CD4-positive, CD25-positive, alpha-beta regulatory T cell (primary cell): ENCODE measurements around the gene CEBPZOS. TPM values are rescaled to one million over a fixed set of nuclear protein-coding genes. Genes with fewer than 3 reads are reported as not detected.
"Not testable (repeated sequence)": the region's sequence is repeated elsewhere in the genome, so short reads cannot be mapped to it uniquely, and the experiment has no call there.

Experiments
- ATAC-seq, 2 donors: fragments of 150-1000 bp; cut with Tn5 transposase; one replicate each; pipeline ENCODE4 v1.10.0; 2021; ENCODE audit warnings: low read depth in 2 of 2, moderate number of reproducible peaks in 2 of 2, moderate library complexity in 1 of 2
- DNase-seq, 3 donors: peaks; one replicate each; pipeline versions ENCODE4 v3.0.0 to v3.0.0-alpha.2; 2012 to 2022; ENCODE audit warnings: mixed read lengths in 1 of 3
- H3K27ac ChIP-seq: one replicate; pipeline ENCODE4 v1.7.0; 2013; ENCODE audit warnings: mild to moderate bottlenecking, low read length; ENCODE audit not compliant: insufficient read depth, poor library complexity, severe bottlenecking
- H3K27me3 ChIP-seq: one replicate; pipeline ENCODE4 v1.7.0; 2013; ENCODE audit warnings: low read length; ENCODE audit not compliant: control insufficient read depth, insufficient read depth
- H3K36me3 ChIP-seq: one replicate; pipeline ENCODE4 v1.7.0; 2013; ENCODE audit warnings: mild to moderate bottlenecking, low read length, moderate library complexity; ENCODE audit not compliant: control insufficient read depth, insufficient read depth
- H3K4me1 ChIP-seq: 2 replicates; pipeline ENCODE4 v1.7.0; 2013; ENCODE audit warnings: mild to moderate bottlenecking, low read length; ENCODE audit not compliant: insufficient read depth, control insufficient read depth, poor library complexity, severe bottlenecking
- H3K4me3 ChIP-seq: one replicate; pipeline ENCODE4 v1.7.0; 2013; ENCODE audit warnings: low read depth, mild to moderate bottlenecking, low read length, moderate library complexity
- H3K9me3 ChIP-seq, 2 experiments: 1 replicate in 1 of 2; 2 replicates in 1 of 2; pipeline ENCODE4 v1.7.0; 2013; ENCODE audit warnings: low read length in 2 of 2, mild to moderate bottlenecking in 1 of 2, moderate library complexity in 1 of 2; ENCODE audit not compliant: control insufficient read depth in 2 of 2
- H3K27ac Mint-ChIP-seq, 3 donors: one replicate each; pipeline ENCODE4 v1.8.0; 2020 to 2022; ENCODE audit warnings: mild to moderate bottlenecking in 3 of 3, mixed read lengths in 3 of 3, moderate library complexity in 2 of 3
- H3K27me3 Mint-ChIP-seq: one replicate; pipeline ENCODE4 v1.8.0; 2022; ENCODE audit warnings: mild to moderate bottlenecking, mixed read lengths
- H3K36me3 Mint-ChIP-seq: one replicate; pipeline ENCODE4 v1.8.0; 2020; ENCODE audit warnings: mixed read lengths
- H3K4me1 Mint-ChIP-seq, 4 donors: one replicate each; pipeline ENCODE4 v1.8.0; 2020 to 2022; ENCODE audit warnings: mixed read lengths in 4 of 4, mild to moderate bottlenecking in 1 of 4
- H3K4me3 Mint-ChIP-seq, 4 donors: one replicate each; pipeline ENCODE4 v1.8.0; 2020 to 2022; ENCODE audit warnings: mild to moderate bottlenecking in 4 of 4, mixed read lengths in 4 of 4, moderate library complexity in 3 of 4
- H3K9me3 Mint-ChIP-seq, 7 donors: one replicate each; pipeline ENCODE4 v1.8.0; 2020 to 2022; ENCODE audit warnings: mixed read lengths in 7 of 7, mild to moderate bottlenecking in 3 of 7, moderate library complexity in 2 of 7
- polyA plus RNA-seq, 4 donors: library from polyadenylated mRNA; unstranded; fragments of 300-500 nt; fragmentation: Illumina TruSeq; gene quantifications; one replicate each; pipeline ENCODE4 v1.2.3, GENCODE V29; 2021
- total RNA-seq: library from RNA; stranded (reverse); gene quantifications from one replicate; pipeline ENCODE4 v1.2.3, GENCODE V29; 2022

The CEBPZOS gene
- total and polyA plus RNA-seq, 5 donors from 2014 or later = 24.8 to 37.7 (median 33.1) TPM

DNA sequence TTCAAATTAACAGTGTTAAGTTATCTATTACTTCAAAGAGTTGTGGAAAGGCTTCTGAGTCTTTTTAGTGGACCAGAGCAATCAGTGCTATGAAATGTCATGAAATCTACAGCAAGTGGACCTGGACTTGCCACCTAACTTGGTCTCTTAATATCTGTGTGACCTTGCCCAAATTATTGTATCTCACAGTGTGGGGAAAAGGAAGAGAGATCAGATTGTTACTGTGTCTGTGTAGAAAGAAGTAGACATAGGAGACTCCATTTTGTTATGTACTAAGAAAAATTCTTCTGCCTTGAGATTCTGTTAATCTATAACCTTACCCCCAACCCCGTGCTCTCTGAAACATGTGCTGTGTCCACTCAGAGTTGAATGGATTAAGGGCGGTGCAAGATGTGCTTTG, 28.8 kb downstream of the CEBPZOS start:
- H3K27ac Mint-ChIP-seq = not testable (repeated sequence)

DNA sequence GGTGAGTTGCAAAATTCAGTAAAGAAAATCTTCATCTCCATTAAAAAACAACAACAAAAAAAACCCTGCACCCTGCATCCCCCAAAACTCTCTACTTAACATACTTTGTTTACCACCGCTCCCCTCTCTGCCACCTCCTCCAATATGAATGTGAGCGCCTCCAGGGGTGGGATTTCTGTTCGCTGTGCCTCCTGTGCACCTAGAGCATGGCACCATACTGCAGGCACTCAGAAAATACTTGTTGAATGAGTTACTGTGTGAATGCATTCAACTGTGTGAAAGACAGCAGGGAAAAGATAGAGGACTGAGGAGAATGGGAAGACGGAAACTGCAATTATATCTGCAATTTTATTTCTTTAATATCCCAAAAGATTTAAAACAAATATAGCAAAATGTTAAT, 30.6 kb downstream of the CEBPZOS start:
- no peak for DNase-seq
- ATAC-seq = no peak
- peaks cover 49% of the 10 kb centered on the region for H3K36me3 ChIP-seq
- H3K4me1 ChIP-seq = peaks cover 42% of the 10 kb centered on the region
- H3K4me1 Mint-ChIP-seq = peaks cover 27 to 61% (median 46%) of the 10 kb centered on the region in 4 donors
- H3K9me3 ChIP-seq = no peaks in the 10 kb centered on the region
- H3K36me3 Mint-ChIP-seq = peaks cover 34% of the 10 kb centered on the region
- H3K27ac Mint-ChIP-seq = no peak overlapping the region
- H3K27ac ChIP-seq = no peak overlapping the region
- no peaks in the 10 kb centered on the region for H3K27me3 Mint-ChIP-seq
- peak overlapping the region in 2 of 4 donors; percentile 3 to 6 for H3K4me3 Mint-ChIP-seq
- H3K9me3 Mint-ChIP-seq = no peaks in the 10 kb centered on the region
- no peak overlapping the region for H3K4me3 ChIP-seq
- H3K27me3 ChIP-seq = no peaks in the 10 kb centered on the region

More for the DNA sequence above, 28.8 kb downstream of the CEBPZOS start:
- H3K27me3 ChIP-seq, ATAC-seq, H3K27me3 Mint-ChIP-seq, H3K27ac ChIP-seq, H3K9me3 Mint-ChIP-seq, DNase-seq, H3K9me3 ChIP-seq: not testable (repeated sequence)
- peak overlapping the region; percentile 34 for H3K4me3 ChIP-seq
- H3K36me3 ChIP-seq = peaks cover 64% of the 10 kb centered on the region
- H3K4me3 Mint-ChIP-seq = peak overlapping the region in 2 of 4 donors; percentile 42 to 52
- H3K4me1 ChIP-seq = peaks cover 32% of the 10 kb centered on the region
- H3K4me1 Mint-ChIP-seq = peaks cover 27 to 61% (median 46%) of the 10 kb centered on the region in 4 donors
- H3K36me3 Mint-ChIP-seq = peaks cover 48% of the 10 kb centered on the region

DNA sequence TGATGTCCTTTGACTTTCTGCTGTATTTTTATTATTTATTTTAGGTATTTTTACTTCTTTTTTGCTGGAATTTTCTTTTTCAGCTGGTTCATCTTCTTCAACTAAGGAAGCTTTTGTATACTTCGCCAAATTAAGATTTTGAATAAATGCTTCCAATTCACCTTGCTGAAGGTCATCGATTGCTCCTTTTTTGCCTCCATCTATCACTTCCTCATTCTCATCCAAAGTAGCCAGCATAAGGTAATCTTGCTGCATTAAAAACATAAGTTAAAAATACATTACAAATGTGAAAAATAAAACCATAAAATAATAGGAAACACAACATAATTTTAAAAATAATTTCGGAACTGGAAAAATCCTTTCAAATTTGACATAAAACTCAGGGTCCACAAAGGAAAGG, 32.5 kb downstream of the CEBPZOS start:
- Mint-ChIP-seq H3K27ac (no peak overlapping the region), H3K27me3 (no peaks in the 10 kb centered on the region), H3K36me3 (peaks cover 21% of the 10 kb centered on the region), H3K9me3 (no peaks in the 10 kb centered on the region), H3K4me1 (peaks cover 17 to 47% (median 33%) of the 10 kb centered on the region in 4 donors), H3K4me3 (no peak overlapping the region)
- Histone ChIP-seq H3K4me1 (peaks cover 54% of the 10 kb centered on the region), H3K4me3 (peak overlapping the region; percentile 98), H3K36me3 (peaks cover 32% of the 10 kb centered on the region), H3K27me3 (no peaks in the 10 kb centered on the region), H3K9me3 (no peaks in the 10 kb centered on the region), H3K27ac (no peak overlapping the region)
- ATAC-seq (no peak), DNase-seq (no peak)

DNA sequence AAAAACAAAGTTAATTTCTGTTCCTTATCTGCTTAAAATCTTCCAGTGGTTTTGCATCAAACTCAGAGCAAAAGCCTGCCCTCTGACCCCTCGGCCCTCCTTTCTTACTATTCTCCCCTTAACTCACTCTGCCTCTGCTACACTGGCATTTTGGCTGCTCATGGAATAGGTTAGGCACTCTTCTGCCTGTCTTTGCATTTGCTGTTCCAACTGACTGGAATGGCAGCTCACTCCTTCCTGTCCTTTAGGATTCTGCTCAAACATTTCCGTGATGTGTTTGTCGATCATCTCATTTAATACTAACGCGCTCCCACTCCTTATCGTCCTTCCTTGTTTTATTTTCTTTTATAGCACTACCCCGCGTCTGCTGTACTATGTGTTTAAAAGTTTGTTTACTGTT, 34.3 kb downstream of the CEBPZOS start:
- H3K36me3 ChIP-seq = peaks cover 29% of the 10 kb centered on the region
- Mint-ChIP-seq H3K9me3 (no peaks in the 10 kb centered on the region), H3K36me3 (peaks cover 24% of the 10 kb centered on the region), H3K27ac (no peak overlapping the region), H3K4me1 (peaks cover 3 to 48% (median 33%) of the 10 kb centered on the region in 4 donors), H3K27me3 (no peaks in the 10 kb centered on the region), H3K4me3 (no peak overlapping the region)
- peak overlapping the region; percentile 98 for H3K4me3 ChIP-seq
- no peaks in the 10 kb centered on the region for H3K27me3 ChIP-seq
- peak overlapping the region; percentile 92 for H3K27ac ChIP-seq
- no peak for ATAC-seq
- H3K4me1 ChIP-seq = peaks cover 49% of the 10 kb centered on the region
- DNase-seq = no peak
- no peaks in the 10 kb centered on the region for H3K9me3 ChIP-seq

DNA sequence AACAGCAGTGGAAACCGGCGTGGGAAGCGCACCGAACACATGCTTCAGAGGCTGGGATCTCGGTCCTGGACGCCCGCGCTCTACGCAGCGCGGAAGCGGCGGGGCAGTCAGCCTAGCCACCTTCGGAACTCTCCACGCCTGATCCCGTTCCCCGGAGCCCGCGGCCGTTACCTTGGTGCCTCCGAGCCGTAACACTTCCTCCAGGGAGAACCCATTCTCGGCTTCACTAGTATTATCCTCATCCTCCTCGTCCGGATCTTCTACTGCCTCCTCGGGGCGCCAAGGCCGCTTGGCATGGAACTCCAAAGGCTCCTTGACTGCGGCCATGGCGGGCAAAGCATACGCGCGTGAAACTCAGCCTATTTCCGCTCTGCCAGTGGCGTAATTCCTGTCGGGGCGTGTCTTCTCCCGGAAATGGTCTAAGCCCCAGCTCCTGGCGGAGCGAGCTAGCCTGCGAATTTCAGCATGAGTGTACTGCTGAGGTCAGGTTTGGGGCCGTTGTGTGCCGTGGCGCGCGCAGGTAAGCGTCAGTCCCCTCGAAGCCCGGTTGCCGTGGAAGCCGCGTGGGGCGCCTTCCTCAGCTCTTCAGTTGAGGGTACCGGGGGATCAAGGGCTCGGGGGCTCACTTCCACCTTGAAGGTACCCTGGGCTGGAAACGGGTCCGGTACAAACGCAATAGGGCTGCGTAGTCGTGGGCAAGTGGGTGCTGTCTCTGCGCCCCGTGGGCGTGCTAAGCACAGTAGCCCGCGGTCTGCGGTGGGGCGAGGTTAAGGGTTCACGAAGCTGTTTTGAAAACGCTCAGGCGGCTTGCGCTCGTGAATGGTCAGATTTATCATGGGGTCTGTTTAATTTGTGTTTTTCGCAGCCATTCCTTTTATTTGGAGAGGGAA, 35.2 kb downstream of the CEBPZOS start, which contains the start of the genes CEBPZ and NDUFAF7:
Gene CEBPZ, minus strand, starts transcription at position 356 of the 890 bp plus-strand sequence. Its CDS starts 29 bp downstream, at position 327.
Gene NDUFAF7, plus strand, starts transcription at position 418 of the 890 bp plus-strand sequence. Its CDS starts 48 bp downstream, at position 466.
- Histone ChIP-seq H3K27me3 (no peaks in the 10 kb centered on the region), H3K27ac (peak within 1 kb of the TSS; percentile 92), H3K4me3 (peak within 1 kb of the TSS; percentile 98), H3K36me3 (peaks cover 25% of the 10 kb centered on the region), H3K4me1 (peaks cover 45% of the 10 kb centered on the region), H3K9me3 (no peaks in the 10 kb centered on the region)
- ATAC-seq (peak; percentile 92 to 93), DNase-seq (peak; percentile 84 to 91 (median 85))
- no peak within 1 kb of the TSS for H3K4me3 Mint-ChIP-seq
- H3K9me3 Mint-ChIP-seq = no peaks in the 10 kb centered on the region
- no peaks in the 10 kb centered on the region for H3K27me3 Mint-ChIP-seq
- peaks cover 9 to 42% (median 30%) of the 10 kb centered on the region in 4 donors for H3K4me1 Mint-ChIP-seq
- H3K36me3 Mint-ChIP-seq = peaks cover 29% of the 10 kb centered on the region
- H3K27ac Mint-ChIP-seq = no peak within 1 kb of the TSS

DNA sequence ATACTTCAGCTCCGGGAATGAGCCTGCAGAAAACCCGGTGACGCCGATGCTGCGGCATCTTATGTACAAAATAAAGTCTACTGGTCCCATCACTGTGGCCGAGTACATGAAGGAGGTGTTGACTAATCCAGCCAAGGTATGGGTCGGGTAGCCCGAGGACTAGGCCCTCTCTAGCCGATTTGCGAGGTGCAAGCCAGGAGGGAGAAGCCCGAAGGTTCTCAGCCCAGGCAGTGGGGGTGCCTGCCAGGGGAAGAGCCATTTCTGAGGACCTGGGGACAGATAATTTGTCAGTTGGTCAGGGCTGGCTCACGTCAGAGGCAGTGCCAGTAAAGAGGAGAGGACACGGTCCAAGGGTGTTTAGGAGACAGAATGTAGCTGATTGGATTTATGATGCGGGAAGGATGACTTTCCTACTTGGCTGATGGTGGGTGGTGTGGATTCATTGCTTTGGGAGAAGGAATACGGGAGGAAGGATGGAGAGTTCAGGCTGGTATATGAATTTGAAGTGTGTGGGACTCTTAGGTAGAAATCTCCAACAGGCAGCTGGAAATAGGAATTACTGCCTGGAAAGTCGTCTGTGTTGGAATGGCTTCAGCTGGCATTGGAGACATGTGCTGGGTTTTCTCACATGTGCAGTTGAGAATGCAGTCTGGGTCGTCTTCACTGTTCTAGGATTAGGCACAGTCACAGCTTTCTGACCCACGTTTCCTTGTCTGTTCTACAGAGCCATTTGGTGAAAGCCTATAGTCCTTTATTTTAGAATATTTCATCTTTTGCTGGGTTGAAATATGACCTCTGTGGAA, 36.0 kb downstream of the CEBPZOS start:
- DNase-seq (no peak), ATAC-seq (no peak)
- Histone ChIP-seq H3K9me3 (no peaks in the 10 kb centered on the region), H3K27me3 (no peaks in the 10 kb centered on the region), H3K27ac (peak overlapping the region; percentile 92), H3K4me3 (peak overlapping the region; percentile 98), H3K36me3 (peaks cover 20% of the 10 kb centered on the region), H3K4me1 (peaks cover 38% of the 10 kb centered on the region)
- H3K9me3 Mint-ChIP-seq = no peaks in the 10 kb centered on the region
- peaks cover 25% of the 10 kb centered on the region for H3K36me3 Mint-ChIP-seq
- H3K4me1 Mint-ChIP-seq = peaks cover 9 to 35% (median 24%) of the 10 kb centered on the region in 4 donors
- no peak overlapping the region for H3K4me3 Mint-ChIP-seq
- H3K27me3 Mint-ChIP-seq = no peaks in the 10 kb centered on the region
- no peak overlapping the region for H3K27ac Mint-ChIP-seq

DNA sequence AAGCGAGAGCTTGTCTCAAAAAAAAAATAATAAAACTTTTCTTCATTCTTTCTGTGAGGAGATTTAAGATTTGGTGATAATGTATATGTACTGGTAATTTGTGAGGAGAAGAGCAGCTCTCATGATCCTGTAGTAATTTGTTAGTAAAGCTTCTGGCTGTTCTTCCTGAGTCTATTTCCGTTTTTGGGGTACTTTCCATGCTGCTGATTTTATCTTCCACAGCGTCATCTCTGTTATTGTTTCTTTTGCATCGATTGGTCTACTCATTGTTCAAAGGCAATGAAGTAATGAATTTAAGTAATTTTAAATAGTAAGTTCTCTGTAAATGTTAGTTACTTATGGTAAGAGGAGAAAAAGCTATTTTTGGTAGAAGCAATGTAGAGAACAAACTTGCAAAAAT, 47.1 kb downstream of the CEBPZOS start:
- Mint-ChIP-seq H3K27ac (peak overlapping the region; percentile 2 to 90 (median 39)), H3K4me3 (peak overlapping the region; percentile 0 to 45 (median 9)), H3K9me3 (peaks cover 0 to 3% (median 0%) of the 10 kb centered on the region in 7 donors), H3K4me1 (peaks cover 15 to 37% (median 20%) of the 10 kb centered on the region in 4 donors), H3K36me3 (peaks cover 54% of the 10 kb centered on the region), H3K27me3 (no peaks in the 10 kb centered on the region)
- H3K4me1 ChIP-seq = peaks cover 9% of the 10 kb centered on the region
- ATAC-seq = peak; percentile 41 to 51
- H3K4me3 ChIP-seq = peak overlapping the region; percentile 42
- DNase-seq = peak in 2 of 3 donors; percentile 23 to 48
- H3K9me3 ChIP-seq = no peaks in the 10 kb centered on the region
- peaks cover 73% of the 10 kb centered on the region for H3K36me3 ChIP-seq
- H3K27me3 ChIP-seq = no peaks in the 10 kb centered on the region
- H3K27ac ChIP-seq = peak overlapping the region; percentile 72
